ENCODE results near the gene XG.

XG gene

GRCh38 chrX:2784026-2784425 is 32.2 kb downstream of the XG start:
- H3K9me3 ChIP-seq (replicated peaks; ENCODE audit: insufficient read depth, low read length), result no peaks in the 10 kb centered on the region
- H3K27ac ChIP-seq (ENCODE audit: low read length), result no peak overlapping the region
- no peaks in the 10 kb centered on the region for H3F3A ChIP-seq (ENCODE audit: insufficient read depth, low read length)
- no peaks in the 10 kb centered on the region for H3K27me3 ChIP-seq (replicated peaks; ENCODE audit: insufficient read depth, low read length)
- H3K4me3 ChIP-seq (ENCODE audit: low read length), result no peak overlapping the region
- H4K20me1 ChIP-seq (ENCODE audit: insufficient read depth, low read length), result no peaks in the 10 kb centered on the region
- DNase-seq, result no peak
- no peak overlapping the region for H2AFZ ChIP-seq (ENCODE audit: low read length)
- H3K9ac ChIP-seq (ENCODE audit: low read length), result no peak overlapping the region
- H3K9me2 ChIP-seq (replicated peaks; ENCODE audit: insufficient read depth, low read length), result no peaks in the 10 kb centered on the region
- H3K4me1 ChIP-seq (ENCODE audit: low read length), result no peaks in the 10 kb centered on the region
- H3K79me2 ChIP-seq (ENCODE audit: low read length), result no peaks in the 10 kb centered on the region
- H3K36me3 ChIP-seq (replicated peaks; ENCODE audit: insufficient read depth, low read length), result no peaks in the 10 kb centered on the region
- TF ChIP-seq EZH2phosphoT487 (IDR thresholded peaks at IDR 0.05; ENCODE audit: low read length) (no peak), EZH2 (optimal IDR thresholded peaks at IDR 0.05; ENCODE audit: low read depth, low read length) (no peak)
- TF ChIP-seq, protein P1, sequence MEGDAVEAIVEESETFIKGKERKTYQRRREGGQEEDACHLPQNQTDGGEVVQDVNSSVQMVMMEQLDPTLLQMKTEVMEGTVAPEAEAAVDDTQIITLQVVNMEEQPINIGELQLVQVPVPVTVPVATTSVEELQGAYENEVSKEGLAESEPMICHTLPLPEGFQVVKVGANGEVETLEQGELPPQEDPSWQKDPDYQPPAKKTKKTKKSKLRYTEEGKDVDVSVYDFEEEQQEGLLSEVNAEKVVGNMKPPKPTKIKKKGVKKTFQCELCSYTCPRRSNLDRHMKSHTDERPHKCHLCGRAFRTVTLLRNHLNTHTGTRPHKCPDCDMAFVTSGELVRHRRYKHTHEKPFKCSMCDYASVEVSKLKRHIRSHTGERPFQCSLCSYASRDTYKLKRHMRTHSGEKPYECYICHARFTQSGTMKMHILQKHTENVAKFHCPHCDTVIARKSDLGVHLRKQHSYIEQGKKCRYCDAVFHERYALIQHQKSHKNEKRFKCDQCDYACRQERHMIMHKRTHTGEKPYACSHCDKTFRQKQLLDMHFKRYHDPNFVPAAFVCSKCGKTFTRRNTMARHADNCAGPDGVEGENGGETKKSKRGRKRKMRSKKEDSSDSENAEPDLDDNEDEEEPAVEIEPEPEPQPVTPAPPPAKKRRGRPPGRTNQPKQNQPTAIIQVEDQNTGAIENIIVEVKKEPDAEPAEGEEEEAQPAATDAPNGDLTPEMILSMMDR (IDR thresholded peaks at IDR 0.05; ENCODE audit: low read length), result no peak
- H3K4me2 ChIP-seq (ENCODE audit: low read depth, low read length), result no peak overlapping the region

GRCh38 chrX:2785538-2785937 is 33.7 kb downstream of the XG start:
- Histone ChIP-seq H3K27me3 (replicated peaks; ENCODE audit: insufficient read depth, low read length) (no peaks in the 10 kb centered on the region), H3K9me3 (replicated peaks; ENCODE audit: insufficient read depth, low read length) (no peaks in the 10 kb centered on the region), H3K27ac (ENCODE audit: low read length) (no peak overlapping the region), H3K4me1 (ENCODE audit: low read length) (no peaks in the 10 kb centered on the region), H3F3A (ENCODE audit: insufficient read depth, low read length) (no peaks in the 10 kb centered on the region), H3K9me2 (replicated peaks; ENCODE audit: insufficient read depth, low read length) (no peaks in the 10 kb centered on the region), H2AFZ (ENCODE audit: low read length) (no peak overlapping the region), H4K20me1 (ENCODE audit: insufficient read depth, low read length) (no peaks in the 10 kb centered on the region), H3K4me2 (ENCODE audit: low read depth, low read length) (no peak overlapping the region), H3K79me2 (ENCODE audit: low read length) (no peaks in the 10 kb centered on the region), H3K9ac (ENCODE audit: low read length) (no peak overlapping the region), H3K4me3 (ENCODE audit: low read length) (no peak overlapping the region), H3K36me3 (replicated peaks; ENCODE audit: insufficient read depth, low read length) (no peaks in the 10 kb centered on the region)
- TF ChIP-seq, protein P1 (IDR thresholded peaks at IDR 0.05; ENCODE audit: low read length), result no peak
- TF ChIP-seq EZH2phosphoT487 (IDR thresholded peaks at IDR 0.05; ENCODE audit: low read length) (no peak), EZH2 (optimal IDR thresholded peaks at IDR 0.05; ENCODE audit: low read depth, low read length) (no peak)
- DNase-seq, result no peak

DNA sequence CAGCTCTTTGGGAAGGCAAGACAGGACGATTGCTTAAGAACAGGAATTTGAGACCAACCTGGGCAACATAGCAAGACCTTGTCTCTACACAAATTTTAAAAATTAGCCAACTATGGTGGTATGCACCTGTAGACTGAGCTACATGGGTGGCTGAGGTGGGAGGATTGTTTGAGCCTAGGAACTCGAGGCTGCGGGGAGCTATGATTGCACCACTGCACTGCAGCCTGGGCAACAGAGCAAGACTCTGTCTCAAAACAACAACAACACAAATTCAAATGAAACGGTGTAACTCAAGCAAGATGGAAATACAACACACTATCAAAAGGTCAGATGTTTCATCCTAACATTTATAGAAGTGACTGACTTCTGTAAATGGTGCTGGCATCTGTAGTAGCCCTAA is 37.1 kb downstream of the XG start:
- Histone ChIP-seq H3K4me2 (ENCODE audit: low read depth, low read length) (no peak overlapping the region), H3F3A (ENCODE audit: insufficient read depth, low read length) (no peaks in the 10 kb centered on the region), H3K4me3 (ENCODE audit: low read length) (no peak overlapping the region), H3K4me1 (ENCODE audit: low read length) (no peaks in the 10 kb centered on the region), H3K9me2 (replicated peaks; ENCODE audit: insufficient read depth, low read length) (no peaks in the 10 kb centered on the region), H3K79me2 (ENCODE audit: low read length) (no peaks in the 10 kb centered on the region), H3K27me3 (replicated peaks; ENCODE audit: insufficient read depth, low read length) (no peaks in the 10 kb centered on the region), H3K36me3 (replicated peaks; ENCODE audit: insufficient read depth, low read length) (no peaks in the 10 kb centered on the region), H2AFZ (ENCODE audit: low read length) (no peak overlapping the region), H3K9me3 (replicated peaks; ENCODE audit: insufficient read depth, low read length) (no peaks in the 10 kb centered on the region), H3K9ac (ENCODE audit: low read length) (no peak overlapping the region), H4K20me1 (ENCODE audit: insufficient read depth, low read length) (no peaks in the 10 kb centered on the region), H3K27ac (ENCODE audit: low read length) (no peak overlapping the region)
- DNase-seq, result no peak
- TF ChIP-seq, protein P1 (IDR thresholded peaks at IDR 0.05; ENCODE audit: low read length), result no peak
- TF ChIP-seq EZH2 (optimal IDR thresholded peaks at IDR 0.05; ENCODE audit: low read depth, low read length) (no peak), EZH2phosphoT487 (IDR thresholded peaks at IDR 0.05; ENCODE audit: low read length) (no peak)
